HG03469 (cell line): ENCODE results near the gene LHX5.

Experiments used
- ATAC-seq: cut with Tn5 transposase; IDR thresholded peaks from one replicate; pipeline ENCODE4 v1.9.1; 2021; ENCODE audit warnings: mild to moderate bottlenecking, moderate library complexity, moderate number of reproducible peaks; ENCODE audit not compliant: unreplicated experiment

Gene LHX5

DNA sequence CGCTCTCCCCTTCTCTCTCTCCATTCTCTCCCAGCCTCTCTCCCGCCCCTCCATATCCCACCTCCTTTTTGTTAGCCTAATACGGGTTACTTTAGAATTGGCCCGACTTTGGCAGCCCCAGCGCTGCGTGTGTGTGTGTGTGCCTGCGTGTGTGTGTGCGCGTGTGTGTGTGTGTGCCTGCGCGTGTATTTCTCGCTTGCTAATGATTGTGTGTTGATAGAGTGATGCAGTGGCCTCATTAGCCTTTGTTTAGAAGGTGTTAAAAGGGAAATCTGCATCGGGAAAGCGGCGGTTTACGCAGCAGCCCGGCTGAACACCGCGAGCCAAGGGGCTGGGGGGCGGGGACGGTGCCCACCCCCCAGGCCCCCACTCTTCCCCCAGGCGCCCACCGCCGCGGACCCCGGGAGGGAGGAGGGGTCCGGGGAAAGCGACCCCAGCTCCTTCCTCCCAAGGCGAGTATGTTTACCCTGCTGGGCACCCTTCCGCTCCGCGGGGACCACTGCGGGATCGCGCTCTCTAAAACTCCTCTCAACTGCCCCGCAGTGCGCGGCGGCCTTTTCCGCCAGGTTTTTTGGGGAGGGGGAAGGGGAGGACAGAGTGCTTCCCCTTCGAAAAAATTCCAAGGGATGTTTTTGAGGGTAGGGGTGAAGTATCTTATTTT is 6.8 kb upstream of the LHX5 start:
- no peak for ATAC-seq

GRCh38 chr12:113477842-113478215 is 6.2 kb upstream of the LHX5 start:
- no peak for ATAC-seq

DNA sequence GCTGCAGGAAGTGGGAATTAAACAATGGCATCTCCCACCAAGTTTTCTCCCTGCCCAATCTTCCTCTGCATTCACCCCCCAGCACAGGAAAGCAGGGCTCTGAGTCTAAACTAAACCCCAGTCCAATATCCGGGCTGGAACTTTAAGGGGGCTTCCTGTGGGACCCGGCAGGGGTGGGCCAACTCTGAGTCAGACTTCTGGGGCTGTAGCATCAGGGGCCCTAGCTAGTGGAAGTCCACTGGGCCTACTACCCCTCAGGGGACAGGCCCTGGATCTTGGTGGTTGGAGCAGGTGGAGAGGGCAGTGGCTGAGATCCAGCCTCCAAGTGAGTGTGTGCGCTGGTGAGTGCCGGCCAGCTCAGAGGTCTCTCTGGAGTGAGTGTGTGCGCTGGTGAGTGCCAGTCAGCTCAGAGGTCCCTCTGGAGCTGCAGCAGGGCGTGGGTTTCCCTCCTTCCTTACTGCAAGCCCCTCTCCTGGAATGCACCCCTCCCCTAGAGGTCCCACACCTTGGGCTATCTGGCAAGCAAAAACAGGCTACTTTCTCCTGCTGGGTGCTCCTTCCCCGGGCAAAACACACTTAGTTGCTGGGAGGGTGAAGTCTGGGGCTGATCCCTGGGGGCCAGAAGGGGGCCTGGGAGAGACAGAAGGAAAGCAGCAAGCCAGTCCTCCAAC is 5.6 kb upstream of the LHX5 start:
- no peak for ATAC-seq

GRCh38 chr12:113476176-113476986 is 4.7 kb upstream of the LHX5 start:
- ATAC-seq, result no peak

DNA sequence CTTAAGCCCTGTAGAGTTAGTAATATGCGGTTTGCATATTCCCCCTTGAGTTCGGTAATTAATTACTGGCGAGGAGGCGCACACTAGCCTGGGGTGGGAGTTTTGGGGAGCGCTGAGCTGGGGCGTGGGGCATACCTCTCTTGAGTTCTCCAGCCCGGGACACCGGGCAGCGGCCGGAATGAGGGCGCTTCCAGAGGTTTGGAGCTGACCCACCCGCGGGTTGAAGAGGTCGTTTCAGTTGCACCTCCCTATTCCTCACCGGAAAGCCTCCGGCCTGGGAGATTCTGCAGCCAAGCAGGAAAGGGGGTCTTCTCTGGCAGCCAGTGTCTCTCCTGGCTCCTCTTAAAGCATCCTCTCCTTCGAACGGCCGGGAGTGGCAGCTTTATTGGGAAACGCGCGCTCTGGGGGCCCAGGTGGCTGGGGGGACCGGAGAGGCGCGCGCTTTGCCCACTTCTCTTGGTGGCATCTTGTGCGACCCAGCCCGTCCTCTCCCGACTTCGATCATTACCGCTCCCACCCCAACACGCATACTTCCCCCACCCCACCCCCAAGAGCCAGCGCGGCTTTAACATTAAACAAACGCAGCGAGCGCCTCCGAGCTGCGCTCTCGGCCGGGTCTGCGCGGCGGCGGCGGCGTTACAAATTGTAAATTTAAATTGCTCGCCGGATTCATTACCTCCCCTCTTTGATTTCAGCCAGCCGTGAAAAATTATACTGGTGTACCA is 3.9 kb upstream of the LHX5 start:
- no peak for ATAC-seq

GRCh38 chr12:113474635-113475436 is 3.2 kb upstream of the LHX5 start:
- ATAC-seq, result no peak

DNA sequence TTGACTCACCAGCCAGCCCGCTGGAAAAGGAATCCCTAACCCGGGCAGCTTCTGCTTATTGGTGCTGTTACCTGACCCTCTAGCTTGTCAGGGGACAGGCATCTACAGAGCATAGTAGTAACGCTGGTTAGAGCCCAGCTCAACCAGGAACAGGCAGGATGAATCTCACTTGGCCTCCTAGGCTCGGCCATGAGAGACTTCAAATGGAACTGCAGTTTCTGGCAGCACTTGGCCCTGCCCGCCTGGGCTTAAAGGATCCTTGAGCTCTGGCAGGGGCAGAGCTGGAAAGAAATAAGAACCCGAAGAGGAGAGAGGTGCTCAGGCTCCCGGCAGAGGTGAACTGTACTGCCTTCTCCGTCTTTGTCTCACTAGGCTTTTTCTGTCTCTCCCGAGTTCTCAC is 2.3 kb upstream of the LHX5 start:
- ATAC-seq, result no peak

DNA sequence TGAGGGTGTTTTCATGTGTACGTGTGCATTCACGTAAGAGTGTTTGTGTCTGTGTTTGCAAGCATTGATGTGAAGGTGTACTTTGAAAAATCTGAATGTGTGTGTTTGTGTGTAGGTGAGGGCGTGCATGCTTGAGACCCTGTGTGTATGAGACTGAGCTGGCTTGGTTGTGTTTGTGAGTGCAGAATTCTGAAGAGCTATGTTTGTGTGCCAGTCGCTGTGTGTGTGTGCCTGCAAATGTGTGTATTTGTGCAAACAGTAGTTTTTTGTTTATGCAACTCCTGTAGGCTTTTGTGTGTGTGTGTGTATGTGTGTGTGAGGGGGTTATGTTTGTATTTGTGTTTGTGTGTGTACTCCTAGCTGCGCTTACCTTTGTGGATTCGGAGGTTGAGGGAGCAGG is 1.7 kb upstream of the LHX5 start:
- no peak for ATAC-seq

DNA sequence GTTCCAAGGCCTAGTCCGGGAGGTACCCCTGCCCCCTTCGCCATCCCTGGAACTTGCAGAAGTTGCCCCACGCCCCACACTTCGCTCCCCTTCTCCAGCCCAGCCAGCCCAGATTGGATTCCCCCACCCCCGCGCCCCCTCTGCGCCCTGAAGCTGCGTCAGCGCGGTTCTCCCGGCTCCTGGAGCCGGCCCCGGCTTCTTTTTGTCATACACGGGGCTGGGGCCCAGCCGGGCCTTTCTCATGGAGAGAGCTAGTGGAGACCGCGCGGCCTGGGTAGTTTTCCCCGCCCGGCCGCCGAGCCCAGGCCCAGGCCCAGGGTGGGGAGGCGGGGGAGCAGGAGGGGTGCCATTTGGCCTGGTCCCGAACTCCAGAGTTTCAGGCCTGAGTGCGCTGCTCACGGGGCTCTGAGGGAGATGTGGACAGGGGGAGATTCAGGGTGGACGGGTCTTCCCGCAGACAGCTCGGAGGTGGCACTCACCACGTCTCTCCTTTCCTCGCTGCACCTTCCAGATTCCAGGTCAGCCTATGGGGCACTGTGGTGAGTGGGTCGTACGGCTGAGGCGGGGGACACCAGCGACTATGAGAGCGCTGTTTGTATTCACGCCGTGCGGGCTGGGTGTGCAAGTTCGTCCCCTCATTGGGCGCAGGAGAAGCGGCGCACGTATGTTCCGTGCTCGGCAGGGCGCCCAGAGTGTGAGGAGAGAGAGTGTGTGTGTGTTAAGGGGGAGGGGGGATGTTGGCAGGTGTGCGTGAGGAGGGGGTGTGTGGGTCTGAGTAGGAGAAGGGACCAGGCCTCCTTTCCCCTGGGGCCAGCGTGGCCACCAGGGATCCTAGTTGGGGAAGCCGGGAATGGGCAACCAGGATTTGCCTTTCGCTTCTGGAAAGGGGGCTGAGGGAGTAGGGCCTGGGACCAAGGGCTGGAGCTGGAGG is 785 bp upstream of the LHX5 start:
- no peak for ATAC-seq

GRCh38 chr12:113470871-113471618 is 626 bp downstream of the LHX5 start:
- no peak for ATAC-seq

DNA sequence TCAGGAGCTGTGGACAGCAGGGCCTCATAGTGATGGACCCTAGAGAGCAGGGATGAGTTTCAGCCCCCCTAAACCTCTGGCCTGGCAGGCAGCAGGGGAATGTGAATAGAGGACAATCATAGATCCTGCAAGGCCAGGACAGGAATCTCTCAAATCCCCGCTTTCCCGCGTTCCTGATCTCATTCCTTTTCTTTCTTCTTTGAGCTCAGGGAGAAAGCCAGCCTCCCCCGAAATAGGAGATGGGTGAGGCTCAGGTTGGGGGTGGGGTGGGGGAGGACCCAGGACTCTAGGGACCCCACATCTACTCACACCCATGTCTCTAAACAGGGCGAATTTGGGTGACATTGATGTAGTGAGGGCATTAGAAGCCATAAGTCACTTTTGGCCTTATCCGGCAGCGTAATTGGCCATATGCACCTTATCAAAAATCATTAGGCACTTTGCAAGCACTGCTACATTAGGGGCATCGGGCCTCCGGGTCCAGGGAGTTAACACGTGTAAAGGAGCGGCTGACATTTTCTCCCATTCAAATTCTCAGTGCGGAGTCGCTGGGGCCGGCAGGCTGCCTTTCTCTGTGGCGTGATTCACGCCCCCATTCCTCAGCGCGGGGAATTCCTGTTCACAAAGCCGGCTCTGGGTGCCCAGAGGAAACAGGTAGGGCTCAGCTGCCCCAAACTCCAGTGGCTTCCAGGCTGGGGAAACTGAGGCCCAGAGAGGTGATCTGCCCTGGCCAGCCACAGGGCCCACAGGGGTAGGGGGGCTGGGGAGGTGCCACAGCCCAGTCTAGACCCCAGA is 1.5 kb downstream of the LHX5 start:
- no peak for ATAC-seq

DNA sequence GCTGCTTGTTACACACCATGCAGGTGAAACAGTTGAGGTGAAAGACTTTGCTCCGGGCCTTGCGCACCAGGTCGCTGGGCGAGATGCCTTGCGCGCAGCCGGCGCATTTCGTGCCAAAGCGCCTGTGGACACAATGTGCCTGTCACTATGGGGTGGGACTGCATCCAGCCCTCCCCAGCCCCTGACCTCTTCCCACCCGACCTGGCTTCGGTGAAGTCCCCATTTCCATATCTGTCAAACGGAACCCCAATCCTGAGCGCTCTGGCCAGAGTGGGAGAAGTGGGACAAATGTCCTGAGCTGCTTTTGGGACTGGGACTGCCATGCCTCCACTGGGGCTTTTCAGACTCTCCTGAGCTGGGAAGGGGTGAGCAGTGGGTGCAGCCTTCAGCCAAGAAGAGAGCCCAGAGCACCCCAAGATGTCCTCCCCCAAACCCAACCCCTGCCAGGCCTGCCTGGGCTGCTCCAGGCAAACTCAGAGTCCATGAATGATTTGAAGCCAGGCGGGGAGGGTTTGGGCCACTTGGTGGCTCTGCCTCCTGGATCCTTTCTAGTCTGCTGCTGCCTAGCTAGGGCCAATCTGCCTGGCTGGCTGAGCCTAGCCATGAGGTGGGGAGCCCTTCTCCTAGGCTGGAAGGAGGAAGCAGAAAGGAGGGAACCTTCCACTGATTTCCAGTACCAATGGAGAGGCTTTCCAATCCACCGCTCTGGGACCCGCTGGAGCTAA is 2.3 kb downstream of the LHX5 start:
- no peak for ATAC-seq

GRCh38 chr12:113468365-113469223 is 3.1 kb downstream of the LHX5 start:
- ATAC-seq, result no peak

DNA sequence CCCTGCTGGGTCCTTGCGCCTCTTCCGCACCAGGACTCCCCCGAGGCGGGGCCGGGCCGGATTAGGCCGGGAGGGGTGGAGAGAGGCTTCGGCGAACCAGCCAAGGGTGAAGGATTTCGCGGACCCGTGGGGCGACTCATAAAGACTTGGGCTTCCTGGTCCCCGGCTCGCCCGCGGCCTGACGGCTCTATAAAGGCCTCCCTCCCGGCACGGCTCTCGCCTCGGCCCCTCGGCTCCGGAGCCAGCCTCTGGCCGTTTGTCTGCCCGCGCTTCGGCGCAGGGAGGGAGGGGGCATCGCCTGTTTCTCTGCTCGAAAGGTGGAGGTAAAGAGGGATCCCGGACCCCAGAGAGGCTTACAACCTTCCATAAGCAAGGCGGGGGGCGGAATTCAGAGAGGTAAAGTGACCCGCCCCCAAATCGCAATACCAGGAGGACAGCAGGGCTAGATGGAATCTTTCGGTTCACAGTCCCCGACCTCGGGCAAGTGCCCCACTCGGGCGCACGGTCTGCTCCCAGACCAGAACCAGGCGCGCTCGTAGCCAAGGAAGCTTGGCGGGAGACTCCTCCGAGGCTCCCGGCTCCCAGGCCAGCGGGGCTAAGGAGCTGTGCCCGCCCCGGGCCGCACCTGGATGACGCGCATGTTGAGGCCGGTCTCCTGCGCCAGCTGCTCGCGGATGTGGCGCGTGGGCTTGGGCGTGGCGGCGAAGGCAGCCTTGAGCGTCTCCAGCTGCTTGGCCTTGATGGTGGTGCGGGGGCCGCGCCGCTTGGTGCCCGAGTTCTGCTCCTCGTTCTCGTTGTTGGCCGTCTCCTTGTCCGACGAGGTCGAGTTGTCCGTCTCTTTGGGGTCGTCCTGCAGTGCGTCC is 3.9 kb downstream of the LHX5 start:
- ATAC-seq, result no peak

GRCh38 chr12:113467142-113467501 is 4.5 kb downstream of the LHX5 start:
- no peak for ATAC-seq
